Osteocyte (in vitro differentiated cells): ENCODE measurements around the gene ZNF281. TPM values are rescaled to one million over a fixed set of nuclear protein-coding genes. Genes with fewer than 3 reads are reported as not detected.
A peak's percentile ranks its signal among the peaks of the same experiment; 100 is the strongest.

ENCODE experiments used
- DNase-seq: peaks from one replicate; pipeline ENCODE4 v3.0.0; 2021; ENCODE audit warnings: mixed read lengths; ENCODE audit not compliant: unreplicated experiment; ENCODE audit errors: extremely low spot score
- H3K27ac Mint-ChIP-seq: one replicate; pipeline ENCODE4 v1.8.0; 2021; ENCODE audit warnings: mild to moderate bottlenecking, mixed read lengths; ENCODE audit not compliant: unreplicated experiment
- H3K27me3 Mint-ChIP-seq: one replicate; pipeline ENCODE4 v1.8.0; 2021; ENCODE audit warnings: mixed read lengths; ENCODE audit not compliant: unreplicated experiment
- H3K36me3 Mint-ChIP-seq: one replicate; pipeline ENCODE4 v1.8.0; 2021; ENCODE audit warnings: mixed read lengths; ENCODE audit not compliant: unreplicated experiment
- H3K4me1 Mint-ChIP-seq: one replicate; pipeline ENCODE4 v1.8.0; 2021; ENCODE audit warnings: mixed read lengths; ENCODE audit not compliant: unreplicated experiment
- H3K4me3 Mint-ChIP-seq: one replicate; pipeline ENCODE4 v1.8.0; 2021; ENCODE audit warnings: mild to moderate bottlenecking, moderate library complexity, mixed read lengths; ENCODE audit not compliant: unreplicated experiment
- H3K9me3 Mint-ChIP-seq: one replicate; pipeline ENCODE4 v1.8.0; 2021; ENCODE audit warnings: mixed read lengths; ENCODE audit not compliant: unreplicated experiment
- CTCF ChIP-seq: fragments of 200-600 bp; sonication (generic); IDR thresholded peaks from 2 replicates; pipeline ENCODE4 v1.5.0; 2021; ENCODE audit warnings: antibody characterized with exemption, mild to moderate bottlenecking, moderate library complexity
- total RNA-seq: library from RNA; stranded (reverse); gene quantifications from 2 replicates; pipeline ENCODE4 v1.2.1, GENCODE V29; 2021

Gene ZNF281
- total RNA-seq, 1 donor from 2014 or later = 18.2 TPM

GRCh38 chr1:200376528-200376927 lies 33.3 kb downstream of the ZNF281 start:
- Mint-ChIP-seq H3K36me3 (no peaks in the 10 kb centered on the region), H3K9me3 (no peaks in the 10 kb centered on the region), H3K4me3 (no peak overlapping the region), H3K4me1 (peaks cover 76% of the 10 kb centered on the region), H3K27ac (peak overlapping the region; percentile 21), H3K27me3 (no peaks in the 10 kb centered on the region)
- no peak for TF ChIP-seq CTCF
- no peak for DNase-seq

- no peak for DNase-seq
- Mint-ChIP-seq H3K4me3 (no peak overlapping the region), H3K9me3 (no peaks in the 10 kb centered on the region), H3K27me3 (no peaks in the 10 kb centered on the region), H3K4me1 (peaks cover 67% of the 10 kb centered on the region), H3K27ac (peak overlapping the region; percentile 35), H3K36me3 (no peaks in the 10 kb centered on the region)
- no peak for TF ChIP-seq CTCF
Measured at GRCh38 chr1:200374569-200375295, 35.1 kb downstream of the ZNF281 start.

GRCh38 chr1:200373811-200374231 lies 36.0 kb downstream of the ZNF281 start:
- Mint-ChIP-seq H3K4me1 (peaks cover 64% of the 10 kb centered on the region), H3K27ac (peak overlapping the region; percentile 35), H3K36me3 (no peaks in the 10 kb centered on the region), H3K27me3 (no peaks in the 10 kb centered on the region), H3K4me3 (no peak overlapping the region), H3K9me3 (no peaks in the 10 kb centered on the region)
- TF ChIP-seq CTCF = no peak
- no peak for DNase-seq

- TF ChIP-seq CTCF = no peak
- H3K27ac Mint-ChIP-seq = no peak overlapping the region
- no peak for DNase-seq
- no peaks in the 10 kb centered on the region for H3K9me3 Mint-ChIP-seq
- no peaks in the 10 kb centered on the region for H3K36me3 Mint-ChIP-seq
- no peak overlapping the region for H3K4me3 Mint-ChIP-seq
- no peaks in the 10 kb centered on the region for H3K27me3 Mint-ChIP-seq
- peaks cover 64% of the 10 kb centered on the region for H3K4me1 Mint-ChIP-seq
Measured at GRCh38 chr1:200372885-200373181, 37.0 kb downstream of the ZNF281 start.

DNA sequence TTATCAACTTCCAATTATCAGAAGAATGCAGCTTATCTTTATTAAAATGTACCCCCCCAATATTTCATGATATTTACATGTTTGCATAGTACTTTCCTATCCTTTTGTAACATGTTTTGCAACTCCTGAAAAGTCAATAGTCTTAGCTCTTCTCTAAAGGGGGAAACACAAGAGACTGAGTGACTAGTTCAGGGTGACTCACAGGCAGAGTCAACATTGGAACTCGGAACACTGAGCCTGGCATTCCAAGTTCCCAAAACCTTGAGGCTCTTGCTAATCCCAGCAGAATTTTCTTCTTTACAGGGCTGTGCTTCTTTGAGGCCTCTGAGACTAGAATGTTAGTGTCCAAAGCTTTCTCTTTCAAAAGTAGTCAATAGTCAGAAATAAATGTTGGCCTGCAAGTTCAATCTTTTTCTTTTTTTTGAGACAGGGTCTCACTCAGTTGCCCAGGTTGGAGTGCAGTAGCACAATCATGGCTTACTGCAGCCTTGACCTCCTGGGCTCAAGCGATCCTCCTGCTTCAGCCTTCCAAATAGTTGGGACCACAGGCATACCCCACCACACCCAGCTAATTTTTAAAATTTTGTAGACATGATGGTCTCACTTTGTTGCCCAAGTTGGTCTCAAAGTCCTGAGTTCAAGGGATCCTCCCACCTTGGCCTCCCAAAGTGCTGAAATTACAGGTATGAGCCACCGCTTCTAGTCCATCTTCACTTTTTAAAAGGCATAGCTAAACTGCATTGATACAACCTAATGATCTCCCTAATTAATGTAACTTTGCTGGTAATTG lies 37.5 kb downstream of the ZNF281 start:
- Mint-ChIP-seq H3K27me3 (no peaks in the 10 kb centered on the region), H3K9me3 (no peaks in the 10 kb centered on the region), H3K4me1 (peaks cover 66% of the 10 kb centered on the region), H3K36me3 (no peaks in the 10 kb centered on the region), H3K27ac (peak overlapping the region; percentile 11), H3K4me3 (no peak overlapping the region)
- DNase-seq = no peak
- no peak for TF ChIP-seq CTCF
